K562 (cell line): Measurements from ENCODE around the gene C1orf167. TPM values are rescaled to one million over a fixed set of nuclear protein-coding genes. Genes with fewer than 3 reads are reported as not detected.

Source experiments
- ATAC-seq: fragments of 200-7000 bp; cut with Tn5 transposase; 3 replicates; pipeline ENCODE4 v1.9.1; 2020; ENCODE audit warnings: moderate library complexity
- BruUV-seq: library from RNA; stranded (reverse); fragments of 400-500 nt; replicated peaks from 2 replicates; lab custom pipeline; 2021; lab: Mats Ljungman, UMichigan
- CTCF ChIA-PET: fragments of 300-600 bp; formaldehyde crosslinking; extraction: SDS; loops from one replicate; lab custom pipeline; 2021; ENCODE audit warnings: low intra/inter-chr PET ratio; lab: Yijun Ruan, JAX
- POLR2A ChIA-PET: fragments of 300-600, 350-650 bp; sonication (Branson Sonifier 250); formaldehyde crosslinking; extraction: SDS; loops from one replicate; lab custom pipeline; 2021; ENCODE audit warnings: antibody characterized with exemption, inconsistent platforms; lab: Yijun Ruan, JAX
- DNase-seq, 4 experiments: peaks; one replicate each; pipeline versions ENCODE4 v3.0.0 to v3.0.0-alpha.2; 2011 to 2018; ENCODE audit warnings: low spot score in 3 of 4, mixed read lengths in 3 of 4; ENCODE audit errors: extremely low read depth in 1 of 4
- FAIRE-seq: peaks from 2 replicates; lab custom pipeline; 2011; peaks lifted over from hg19 to GRCh38; lab: Jason Lieb, UNC
- H2AFZ ChIP-seq: 2 replicates; pipeline ENCODE4 v1.6.0; 2011; ENCODE audit warnings: low read depth, low read length, control low read depth, inconsistent platforms
- H3K27ac ChIP-seq: fragments of 200-600 bp; 3 replicates; pipeline ENCODE4 v1.8.0; 2011; ENCODE audit warnings: low read depth, mild to moderate bottlenecking, control low read depth, inconsistent platforms, low read length, moderate library complexity, mixed read lengths; ENCODE audit errors: extremely low read depth
- H3K27me3 ChIP-seq, 2 experiments: fragments of 300-600 bp in 1 of 2; 2 replicates in 1 of 2; 3 replicates in 1 of 2; pipeline versions ENCODE4 v1.6.0 to v1.8.0; 2011; ENCODE audit warnings: inconsistent platforms in 2 of 2, low read length in 2 of 2, mild to moderate bottlenecking in 1 of 2, mixed read lengths in 1 of 2, moderate library complexity in 1 of 2; ENCODE audit not compliant: control insufficient read depth in 2 of 2, insufficient read depth in 2 of 2
- H3K36me3 ChIP-seq: fragments of 300-600 bp; 3 replicates; pipeline ENCODE4 v1.8.0; 2011; ENCODE audit warnings: mild to moderate bottlenecking, low read length, inconsistent platforms; ENCODE audit not compliant: control insufficient read depth, insufficient read depth
- H3K4me1 ChIP-seq, 2 experiments: fragments of 200-600 bp in 1 of 2; replicated peaks in 1 of 2; 2 replicates in 1 of 2; 3 replicates in 1 of 2; pipeline versions ENCODE4 v1.5.1 to v1.8.0; 2011; ENCODE audit warnings: inconsistent platforms in 2 of 2, low read length in 2 of 2, mild to moderate bottlenecking in 1 of 2, mixed read lengths in 1 of 2, moderate library complexity in 1 of 2; ENCODE audit not compliant: control insufficient read depth in 2 of 2, insufficient read depth in 2 of 2
- H3K4me2 ChIP-seq: 2 replicates; pipeline ENCODE4 v1.6.1; 2011; ENCODE audit warnings: low read length, control low read depth, inconsistent platforms, mixed read lengths; ENCODE audit not compliant: insufficient read depth
- H3K4me3 ChIP-seq: fragments of 200-600 bp; sonication (generic), shearing (Covaris generic); 2 replicates; pipeline ENCODE4 v1.5.1; 2016; ENCODE audit warnings: control low read depth, inconsistent platforms
- H3K79me2 ChIP-seq: fragments of 200-600 bp; 3 replicates; pipeline ENCODE4 v1.8.0; 2011; ENCODE audit warnings: low read length, inconsistent platforms; ENCODE audit not compliant: control insufficient read depth, insufficient read depth
- H3K9ac ChIP-seq, 2 experiments: 2 replicates each; pipeline versions ENCODE4 v1.6.0 to v1.6.1; 2011; ENCODE audit warnings: low read depth in 2 of 2, low read length in 2 of 2, control low read depth in 1 of 2, inconsistent platforms in 1 of 2, mild to moderate bottlenecking in 1 of 2, mixed read lengths in 1 of 2; ENCODE audit not compliant: insufficient read depth in 1 of 2
- H3K9me1 ChIP-seq: one replicate; pipeline ENCODE4 v1.6.0; 2011; ENCODE audit warnings: inconsistent platforms, mild to moderate bottlenecking, low read length, moderate library complexity; ENCODE audit not compliant: control insufficient read depth, insufficient read depth
- H3K9me3 ChIP-seq: replicated peaks from 2 replicates; pipeline ENCODE4 v1.5.1; 2011; ENCODE audit warnings: low read depth, low read length, inconsistent platforms; ENCODE audit not compliant: control insufficient read depth, insufficient read depth
- H4K20me1 ChIP-seq: replicated peaks from 2 replicates; pipeline ENCODE4 v1.6.1; 2011; ENCODE audit warnings: low read length, inconsistent platforms, mixed read lengths; ENCODE audit not compliant: control insufficient read depth, insufficient read depth
- BRF1 ChIP-seq: IDR thresholded peaks from 3 replicates; pipeline ENCODE4 v1.6.1; 2011; ENCODE audit warnings: borderline replicate concordance, mild to moderate bottlenecking; ENCODE audit not compliant: insufficient read length; ENCODE audit errors: extremely low read depth
- C11orf30 ChIP-seq: fragments of 450-650 bp; IDR thresholded peaks from 2 replicates; pipeline ENCODE4 v1.6.1; 2016; ENCODE audit warnings: low read depth, mild to moderate bottlenecking
- DNMT1 ChIP-seq: fragments of 450-650 bp; IDR thresholded peaks from 2 replicates; pipeline ENCODE4 v1.6.1; 2016; ENCODE audit warnings: antibody characterized with exemption, mild to moderate bottlenecking
- IRF2 ChIP-seq: sonication (generic); formaldehyde crosslinking; IDR thresholded peaks from 2 replicates; pipeline ENCODE4 v1.8.1; 2022; ENCODE audit warnings: mild to moderate bottlenecking, missing genetic modification reagents
- MAFF ChIP-seq: IDR thresholded peaks from 2 replicates; pipeline ENCODE4 v1.6.1; 2012; ENCODE audit warnings: low read length, improper control_type of control experiment
- MAFK ChIP-seq: IDR thresholded peaks from 2 replicates; pipeline ENCODE4 v1.6.1; 2011; ENCODE audit warnings: low read length, improper control_type of control experiment
- MED1 ChIP-seq: sonication (generic); formaldehyde crosslinking; IDR thresholded peaks from 2 replicates; pipeline ENCODE4 v1.8.1; 2023; ENCODE audit warnings: missing genetic modification reagents, borderline replicate concordance
- MLX ChIP-seq, 2 experiments: fragments of 450-650 bp in 1 of 2; sonication (generic) in 1 of 2; formaldehyde crosslinking; conservative IDR thresholded peaks; 2 replicates each; pipeline versions ENCODE4 v1.4.0 to v1.8.1; 2020 to 2022; ENCODE audit warnings: mild to moderate bottlenecking in 1 of 2, missing genetic modification reagents in 1 of 2
- NFE2L1 ChIP-seq: fragments of 450-650 bp; IDR thresholded peaks from 2 replicates; pipeline ENCODE4 v1.6.1; 2016; ENCODE audit warnings: missing genetic modification characterization, low read depth, mild to moderate bottlenecking, missing compliant biosample characterization, moderate library complexity, borderline replicate concordance
- NUFIP1 ChIP-seq: fragments of 450-650 bp; IDR thresholded peaks from 2 replicates; pipeline ENCODE4 v1.6.1; 2018; ENCODE audit not compliant: partially characterized antibody
- POLR2A ChIP-seq: fragments of 450-650 bp; conservative IDR thresholded peaks from 2 replicates; pipeline ENCODE4 v1.6.1; 2016
- PYGO2 ChIP-seq: fragments of 450-650 bp; IDR thresholded peaks from 2 replicates; pipeline ENCODE4 v1.6.1; 2016; ENCODE audit warnings: mild to moderate bottlenecking, missing genetic modification characterization, moderate library complexity, missing compliant biosample characterization
- SIN3A ChIP-seq, 2 experiments: fragments of 150-350 bp in 1 of 2; IDR thresholded peaks; 2 replicates each; pipeline ENCODE4 v1.6.1; 2011 to 2016; ENCODE audit warnings: borderline replicate concordance in 2 of 2, low read depth in 2 of 2, low read length in 2 of 2, mild to moderate bottlenecking in 2 of 2, moderate library complexity in 2 of 2; ENCODE audit not compliant: control insufficient read depth in 1 of 2
- SMAD4 ChIP-seq: fragments of 250-450 bp; sonication (Bioruptor Pico); conservative IDR thresholded peaks from 2 replicates; pipeline ENCODE4 v1.8.0; 2021; ENCODE audit warnings: inconsistent platforms, mild to moderate bottlenecking, moderate library complexity
- SUPT5H ChIP-seq: fragments of 450-650 bp; IDR thresholded peaks from 2 replicates; pipeline ENCODE4 v1.6.1; 2016
- TCFL5 ChIP-seq: fragments of 250-450 bp; sonication (Bioruptor Pico); conservative IDR thresholded peaks from 2 replicates; pipeline ENCODE4 v1.6.1; 2021; ENCODE audit warnings: mild to moderate bottlenecking, moderate library complexity, matching md5 sums
- ZNF239 ChIP-seq: fragments of 250-450 bp; sonication (Bioruptor Pico); IDR thresholded peaks from 2 replicates; pipeline ENCODE4 v1.4.0; 2020; ENCODE audit warnings: mild to moderate bottlenecking
- ZNF274 ChIP-seq: IDR thresholded peaks from 2 replicates; pipeline ENCODE4 v1.6.1; 2011; ENCODE audit warnings: low read depth, mild to moderate bottlenecking, low read length, moderate library complexity, borderline replicate concordance
- ZNF316 ChIP-seq: fragments of 450-650 bp; IDR thresholded peaks from 2 replicates; pipeline ENCODE4 v1.6.1; 2016
- WGBS: fragments of 100-300 bp; shearing (Covaris generic); methylation state at CpG from one replicate; pipeline ENCODE4 v1.1.6; 2016; ENCODE audit warnings: low coverage, mixed read lengths; ENCODE audit not compliant: insufficient coverage; ENCODE audit errors: missing lambda C conversion rate; 5-methylcytosine and 5-hydroxymethylcytosine counted together
- in situ Hi-C: fragments of 300-500 bp; cut with MboI; formaldehyde crosslinking; loops from 4 replicates; pipeline ENCODE4 v1.15.0; 2018; ENCODE audit warnings: inconsistent platforms, mixed read lengths
- intact Hi-C: fragments of 100-400 bp; cut with micrococcal nuclease; formaldehyde crosslinking; loops from 2 replicates; pipeline ENCODE4 v1.14.2; 2022
- polyA plus RNA-seq, 8 experiments: library from polyadenylated mRNA; depleted of rRNA in 4 of 8; stranded (reverse) in 5 of 8; unstranded in 3 of 8; fragments of >200 nt; fragmentation: Nextera tagmentation in 2 of 8; fragmentation: Illumina TruSeq in 1 of 8; extraction: Ambion mirVana in 2 of 8; extraction: Trizol in 1 of 8; gene quantifications; 2 replicates each; pipeline versions ENCODE4 v1.2.1 to v1.2.3, GENCODE V29; 2011 to 2014; ENCODE audit warnings: inconsistent platforms in 1 of 8, missing spikeins in 1 of 8
- total RNA-seq, 7 experiments: library from RNA; depleted of rRNA in 6 of 7; stranded (reverse); fragments of >200 nt in 6 of 7; fragmentation: Illumina TruSeq in 2 of 7; extraction: Trizol in 2 of 7; gene quantifications; 2 replicates each; pipeline versions ENCODE4 v1.2.1 to v1.2.3, GENCODE V29; 2011 to 2021; ENCODE audit warnings: low replicate concordance in 1 of 7

Gene C1orf167
- total and polyA plus RNA-seq, 9 of the 15 experiments (the other 6 are each of a cell fraction or from before 2014, with no cell fraction given) = 0.22 to 0.86 (median 0.31) TPM; not detected in 2

- Histone ChIP-seq H2AFZ (no peak overlapping the region), H3K9ac (no peak overlapping the region; a peak in 1 of 4 replicates), H3K79me2 (no peaks in the 10 kb centered on the region), H4K20me1 (no peaks in the 10 kb centered on the region), H3K4me1 (no peaks in the 10 kb centered on the region), H3K9me1 (no peaks in the 10 kb centered on the region), H3K4me3 (no peak overlapping the region), H3K9me3 (no peaks in the 10 kb centered on the region), H3K27ac (no peak overlapping the region), H3K36me3 (peaks cover 83% of the 10 kb centered on the region), H3K4me2 (no peak overlapping the region), H3K27me3 (no peaks in the 10 kb centered on the region)
- POLR2A ChIA-PET = interaction anchor here (0.6 to 3.4 kb wide), 13 partner anchors 8 to 237 kb away, joined by 3 to 41 read pairs (median 4); no protein-coding TSS in a partner anchor
- in situ Hi-C loops = no loop called here
- CTCF ChIA-PET = no interaction called here
- peak; percentile 57 for FAIRE-seq
- TF ChIP-seq DNMT1 = no peak
- 0 out of 2 replicates have a peak, but pooled peaks have one; percentile 29 for TF ChIP-seq SUPT5H
- no peak for TF ChIP-seq MED1
- peak; percentile 32; the same call in 1 of the 2 replicates for TF ChIP-seq C11orf30
- 0 out of 4 replicates have a peak, but pooled peaks of 1 of the 2 experiments have one; percentile 32 for TF ChIP-seq SIN3A (IDR thresholded peaks at IDR 0.05; ENCODE audit: borderline replicate concordance in 2 of 2, control insufficient read depth in 1 of 2, low read depth in 2 of 2, low read length in 2 of 2)
- no peak for TF ChIP-seq PYGO2 (tag)
- no peak for TF ChIP-seq MAFK
- TF ChIP-seq ZNF239 (CRISPR knock-in tag) = no peak
- no peak for TF ChIP-seq MLX (CRISPR knock-in tag; conservative IDR thresholded peaks at IDR 0.05)
- TF ChIP-seq ZNF274 = no peak
- no peak for TF ChIP-seq TCFL5
- TF ChIP-seq POLR2A = 0 out of 2 replicates have a peak, but pooled peaks have one; percentile 48
- no peak for TF ChIP-seq NUFIP1
- no peak for TF ChIP-seq IRF2 (CRISPR knock-in tag)
- TF ChIP-seq BRF1 = no peak
- TF ChIP-seq NFE2L1 = no peak
- TF ChIP-seq SMAD4 (CRISPR knock-in tag) = no peak
- peak; percentile 62; the same call in 1 of the 2 replicates for TF ChIP-seq ZNF316
- TF ChIP-seq MAFF = peak; percentile 20; the same call in 1 of the 2 replicates
- DNase-seq = no peak
- ATAC-seq = no peak; the same call in 2 of the 3 replicates
- 89% methylated on average over 17 of the region's 17 CpGs for WGBS
- intact Hi-C loops = no loop called here
- BruUV-seq = no TSS peak
Measured at GRCh38 chr1:11823366-11824137, 61.6 kb downstream of the C1orf167 start.
